Thoracic aorta (tissue), 2 donors: Measurements from ENCODE around the gene SEMA4D. TPM values are rescaled to one million over a fixed set of nuclear protein-coding genes. Genes with fewer than 3 reads are reported as not detected.

Source experiments
- ATAC-seq: fragments of 150-250 bp; one replicate; pipeline ENCODE4 v1.8.0; 2017; ENCODE audit warnings: low read depth; ENCODE audit not compliant: insufficient number of reproducible peaks, low FRiP score
- DNase-seq: peaks from one replicate; pipeline ENCODE4 v3.0.0-alpha.2; 2020; ENCODE audit warnings: low spot score
- H3K27ac ChIP-seq, 2 donors: fragments of 200-600 bp; sonication (generic); 1 replicate in 1 of 2; 2 replicates in 1 of 2; pipeline ENCODE4 v1.5.1; 2016; ENCODE audit warnings: mild to moderate bottlenecking in 2 of 2, moderate library complexity in 2 of 2
- H3K27me3 ChIP-seq: fragments of 200-600 bp; sonication (generic); replicated peaks from 2 replicates; pipeline ENCODE4 v1.6.0; 2016; ENCODE audit warnings: mild to moderate bottlenecking; ENCODE audit not compliant: insufficient read depth
- H3K36me3 ChIP-seq: fragments of 200-600 bp; sonication (generic); one replicate; pipeline ENCODE4 v1.5.1; 2016
- H3K4me1 ChIP-seq, 2 donors: fragments of 200-600 bp; sonication (generic); 1 replicate in 1 of 2; 2 replicates in 1 of 2; pipeline versions ENCODE4 v1.5.1 to v1.6.0; 2016; ENCODE audit warnings: low read depth in 2 of 2, mild to moderate bottlenecking in 1 of 2; ENCODE audit not compliant: control insufficient read depth in 1 of 2
- H3K4me3 ChIP-seq: fragments of 200-600 bp; sonication (generic); 2 replicates; pipeline ENCODE4 v1.5.1; 2016; ENCODE audit warnings: mild to moderate bottlenecking
- H3K9me3 ChIP-seq: fragments of 200-600 bp; sonication (generic); 2 replicates; pipeline ENCODE4 v1.5.1; 2016
- total RNA-seq, 2 donors: library from RNA; depleted of rRNA; stranded (reverse); fragments of >200 nt; gene quantifications; one replicate each; pipeline versions ENCODE4 v1.1.0 to v1.2.3, GENCODE V29; 2016
- TF ChIP-seq, protein P1 (sequence below): fragments of 200-600 bp; sonication (generic); IDR thresholded peaks from one replicate; pipeline ENCODE4 v1.5.1; 2019; ENCODE audit warnings: antibody characterized with exemption

The SEMA4D gene
- total RNA-seq, 2 donors from 2014 or later, result 16.9 to 20.2 TPM

DNA sequence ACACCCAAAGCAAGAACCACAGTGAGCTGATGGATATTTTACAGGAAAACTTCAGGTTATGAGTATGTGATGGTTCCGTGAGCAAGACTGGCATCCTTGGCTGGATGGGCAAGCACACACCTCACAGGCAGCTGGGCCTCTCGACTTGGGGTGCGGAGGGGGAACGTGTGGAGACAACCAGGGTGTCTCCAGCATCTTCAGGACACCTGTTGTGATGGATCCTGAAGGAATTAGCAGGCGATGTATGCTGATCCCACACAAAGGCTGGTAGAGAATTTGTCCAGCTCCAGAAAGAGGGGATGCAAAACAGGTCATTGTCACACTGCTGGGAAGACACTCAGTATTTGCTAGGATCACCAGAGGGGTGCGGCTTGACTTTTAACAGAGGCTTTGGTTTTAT lies 136.9 kb downstream of the SEMA4D start:
- H3K4me3 ChIP-seq, result no peak overlapping the region
- ATAC-seq (no peak), DNase-seq (no peak)
- H3K9me3 ChIP-seq, result no peaks in the 10 kb centered on the region
- H3K4me1 ChIP-seq, result no peaks in the 10 kb centered on the region
- H3K36me3 ChIP-seq, result peaks cover 50% of the 10 kb centered on the region
- no peak overlapping the region for H3K27ac ChIP-seq
- TF ChIP-seq, protein P1, sequence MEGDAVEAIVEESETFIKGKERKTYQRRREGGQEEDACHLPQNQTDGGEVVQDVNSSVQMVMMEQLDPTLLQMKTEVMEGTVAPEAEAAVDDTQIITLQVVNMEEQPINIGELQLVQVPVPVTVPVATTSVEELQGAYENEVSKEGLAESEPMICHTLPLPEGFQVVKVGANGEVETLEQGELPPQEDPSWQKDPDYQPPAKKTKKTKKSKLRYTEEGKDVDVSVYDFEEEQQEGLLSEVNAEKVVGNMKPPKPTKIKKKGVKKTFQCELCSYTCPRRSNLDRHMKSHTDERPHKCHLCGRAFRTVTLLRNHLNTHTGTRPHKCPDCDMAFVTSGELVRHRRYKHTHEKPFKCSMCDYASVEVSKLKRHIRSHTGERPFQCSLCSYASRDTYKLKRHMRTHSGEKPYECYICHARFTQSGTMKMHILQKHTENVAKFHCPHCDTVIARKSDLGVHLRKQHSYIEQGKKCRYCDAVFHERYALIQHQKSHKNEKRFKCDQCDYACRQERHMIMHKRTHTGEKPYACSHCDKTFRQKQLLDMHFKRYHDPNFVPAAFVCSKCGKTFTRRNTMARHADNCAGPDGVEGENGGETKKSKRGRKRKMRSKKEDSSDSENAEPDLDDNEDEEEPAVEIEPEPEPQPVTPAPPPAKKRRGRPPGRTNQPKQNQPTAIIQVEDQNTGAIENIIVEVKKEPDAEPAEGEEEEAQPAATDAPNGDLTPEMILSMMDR, result no peak
- no peaks in the 10 kb centered on the region for H3K27me3 ChIP-seq

DNA sequence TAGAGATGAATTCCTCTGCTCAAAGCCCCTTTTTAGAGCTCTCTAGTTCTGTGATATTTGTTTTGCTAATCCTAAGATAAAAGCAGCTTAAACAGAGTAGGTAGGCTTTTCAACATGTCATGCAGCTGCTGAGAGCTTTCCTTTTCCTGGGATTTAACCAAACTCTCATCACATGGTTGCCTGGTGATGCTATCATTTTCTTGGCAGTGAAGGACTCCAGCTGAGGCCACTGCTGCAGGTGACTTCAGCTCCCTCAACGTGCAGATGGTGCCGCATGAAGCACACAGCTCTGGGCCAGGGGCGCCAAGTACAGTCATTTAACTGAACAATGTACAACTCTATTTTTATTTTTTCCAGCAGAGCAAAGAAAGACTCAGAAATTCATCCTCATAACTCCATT lies 137.4 kb downstream of the SEMA4D start:
- TF ChIP-seq, protein P1, result no peak
- Histone ChIP-seq H3K36me3 (peaks cover 50% of the 10 kb centered on the region), H3K4me1 (no peaks in the 10 kb centered on the region), H3K9me3 (no peaks in the 10 kb centered on the region), H3K27me3 (no peaks in the 10 kb centered on the region), H3K4me3 (no peak overlapping the region), H3K27ac (no peak overlapping the region)
- DNase-seq (no peak), ATAC-seq (no peak)

DNA sequence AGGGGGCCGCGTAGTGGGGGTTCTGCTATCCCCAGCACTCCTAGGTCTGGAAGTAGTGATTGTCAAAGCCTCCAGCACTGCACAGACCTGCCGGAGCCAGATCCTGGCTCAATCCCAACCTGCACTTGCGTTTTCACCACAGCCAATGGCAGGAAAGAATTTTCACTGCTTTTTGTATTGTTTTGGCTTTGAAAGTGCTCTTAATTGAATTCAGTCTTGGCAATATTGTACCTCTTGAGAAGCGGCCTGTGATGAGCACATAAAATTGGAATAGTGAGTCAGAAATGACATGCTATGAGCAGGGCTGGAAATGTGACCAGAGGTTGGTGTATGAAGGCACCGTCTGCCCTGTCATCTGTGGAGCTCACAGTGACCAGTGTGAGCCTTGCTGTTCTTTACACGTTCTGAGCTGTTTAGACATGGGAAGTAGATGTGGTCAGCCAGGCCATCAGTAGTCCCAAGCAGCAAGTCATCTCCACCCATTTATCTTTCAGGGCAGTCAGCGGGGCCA lies 138.1 kb downstream of the SEMA4D start:
- DNase-seq (no peak), ATAC-seq (no peak)
- H3K36me3 ChIP-seq, result peaks cover 54% of the 10 kb centered on the region
- no peak overlapping the region for H3K27ac ChIP-seq
- H3K4me3 ChIP-seq, result no peak overlapping the region
- TF ChIP-seq, protein P1, result no peak
- no peaks in the 10 kb centered on the region for H3K4me1 ChIP-seq
- no peaks in the 10 kb centered on the region for H3K27me3 ChIP-seq
- no peaks in the 10 kb centered on the region for H3K9me3 ChIP-seq

DNA sequence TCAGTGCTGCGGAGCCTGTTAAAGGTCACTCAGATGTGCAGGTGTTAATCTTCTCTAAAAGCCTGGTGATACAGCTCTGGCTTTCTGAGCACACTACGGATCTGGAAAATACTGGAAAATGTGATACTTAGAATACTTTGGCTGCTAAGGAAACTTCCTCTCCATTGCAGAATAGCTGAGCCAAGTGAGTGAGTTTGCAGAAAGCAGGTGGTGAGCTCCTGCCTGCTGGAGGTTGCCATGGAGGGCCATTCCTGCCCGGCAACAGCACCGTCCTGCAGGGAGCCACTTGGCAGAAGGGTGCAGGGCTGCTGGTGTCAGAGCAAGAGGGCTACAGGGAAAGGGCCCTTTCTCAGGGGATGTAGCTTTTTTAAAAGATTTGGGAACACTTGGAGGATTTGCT lies 138.9 kb downstream of the SEMA4D start:
- Histone ChIP-seq H3K27ac (no peak overlapping the region), H3K36me3 (peaks cover 61% of the 10 kb centered on the region), H3K4me1 (no peaks in the 10 kb centered on the region), H3K9me3 (no peaks in the 10 kb centered on the region), H3K27me3 (no peaks in the 10 kb centered on the region), H3K4me3 (no peak overlapping the region)
- DNase-seq (no peak), ATAC-seq (no peak)
- TF ChIP-seq, protein P1, result no peak

DNA sequence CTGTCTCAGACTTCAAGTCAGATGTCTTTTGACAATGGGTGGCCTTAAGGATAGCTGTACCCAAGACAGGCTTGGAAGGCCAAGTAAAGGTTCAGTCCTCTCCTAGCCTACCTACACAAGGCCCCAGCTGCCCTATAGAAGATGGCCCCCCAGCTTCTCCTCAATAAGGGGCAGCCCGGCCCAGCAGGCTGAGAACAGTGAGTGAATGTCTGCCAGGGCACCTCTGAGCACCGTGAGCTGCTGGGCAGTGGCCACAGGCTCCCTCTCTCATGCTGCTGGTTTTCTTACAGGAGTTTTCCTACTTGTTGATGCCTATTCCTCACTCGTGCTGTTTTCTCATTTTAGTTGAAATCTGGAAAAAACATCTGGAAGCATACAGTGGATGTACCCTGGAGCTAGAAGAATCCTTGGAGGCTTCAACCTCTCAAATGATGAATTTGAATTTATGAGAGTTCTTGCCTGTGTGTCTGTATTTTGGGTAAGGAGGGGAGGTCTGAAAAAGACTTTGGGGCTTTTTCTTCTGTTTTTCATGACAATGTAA lies 139.5 kb downstream of the SEMA4D start:
- no peaks in the 10 kb centered on the region for H3K9me3 ChIP-seq
- TF ChIP-seq, protein P1, result no peak
- H3K4me3 ChIP-seq, result no peak overlapping the region
- no peaks in the 10 kb centered on the region for H3K27me3 ChIP-seq
- no peaks in the 10 kb centered on the region for H3K4me1 ChIP-seq
- ATAC-seq (no peak), DNase-seq (no peak)
- H3K36me3 ChIP-seq, result peaks cover 67% of the 10 kb centered on the region
- H3K27ac ChIP-seq, result no peak overlapping the region
